NCI-H345 (cell line): ENCODE results near the gene RMC1.
A peak's percentile ranks its signal among the peaks of the same experiment; 100 is the strongest.
"Not testable (repeated sequence)": the region's sequence is repeated elsewhere in the genome, so short reads cannot be mapped to it uniquely, and the experiment has no call there.

Experiments
- DNase-seq: peaks from one replicate; lab custom pipeline; 2025; lab: John Stamatoyannopoulos, UW

RMC1 gene

GRCh38 chr18:23503038-23503962 is at the start of gene RMC1:
RMC1 (plus strand) TSS chr18:23503511; CDS start chr18:23503619, 108 bp downstream.
- peak; percentile 96 for DNase-seq

- DNase-seq, result no peak
Observed at GRCh38 chr18:23453680-23454058, 49.6 kb upstream of the RMC1 start.

DNA sequence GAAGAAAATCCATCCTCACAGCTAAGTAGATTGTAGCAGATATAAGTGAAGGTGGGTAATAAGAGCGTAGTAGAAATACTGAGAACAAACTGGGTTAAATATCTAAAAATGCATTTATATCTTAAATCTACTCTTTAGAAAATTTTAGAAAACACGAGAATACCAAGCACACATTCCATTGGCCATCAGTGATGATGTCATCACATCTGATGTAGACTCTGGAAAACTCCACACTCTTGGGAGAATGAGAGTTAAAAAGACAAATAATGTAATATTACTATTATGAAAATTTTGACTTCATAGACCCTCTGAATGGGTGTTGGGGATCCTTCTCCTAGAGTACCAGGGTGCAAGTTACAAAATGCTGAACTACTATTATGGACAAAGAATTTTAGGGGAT is 46.5 kb upstream of the RMC1 start:
- no peak for DNase-seq

DNA sequence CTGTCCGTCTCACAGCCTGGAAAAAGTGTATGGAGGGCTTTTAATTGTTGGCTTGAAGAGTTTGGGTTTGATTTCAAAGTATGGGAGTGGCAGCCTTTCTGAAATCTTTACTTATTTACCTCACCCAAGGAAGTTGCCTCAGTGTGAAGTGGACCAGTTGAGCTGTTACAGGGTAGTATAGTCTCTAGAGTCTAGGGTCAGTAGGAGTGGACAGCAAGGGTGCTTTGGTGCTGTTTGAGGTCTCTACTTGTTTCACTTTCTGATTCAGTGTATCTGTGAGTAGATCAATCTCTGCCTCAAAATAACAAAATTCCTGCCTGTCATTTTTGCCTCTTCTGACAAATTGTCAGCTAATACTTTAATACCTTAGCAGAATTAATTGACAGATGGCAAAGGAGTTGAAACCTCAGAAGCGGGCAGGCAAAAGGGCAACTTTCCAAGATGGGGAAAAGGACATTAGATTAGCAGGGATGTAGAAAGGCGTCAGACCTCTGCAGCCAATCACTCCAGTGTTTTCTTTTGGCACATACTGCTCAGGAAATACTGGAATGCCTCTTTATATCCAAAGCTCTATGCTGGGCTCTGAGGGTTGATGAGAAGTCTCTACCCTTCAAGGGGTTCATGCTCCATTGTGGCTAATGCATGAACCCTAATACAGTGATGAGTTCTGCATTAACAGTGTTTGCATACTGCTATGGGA is 44.3 kb upstream of the RMC1 start:
- no peak for DNase-seq

- no peak for DNase-seq
Observed at GRCh38 chr18:23459530-23459921, 43.8 kb upstream of the RMC1 start.

- DNase-seq, result no peak
Observed at GRCh38 chr18:23460285-23461273, 42.7 kb upstream of the RMC1 start.

GRCh38 chr18:23462876-23463275 is 40.4 kb upstream of the RMC1 start:
- DNase-seq, result no peak

DNA sequence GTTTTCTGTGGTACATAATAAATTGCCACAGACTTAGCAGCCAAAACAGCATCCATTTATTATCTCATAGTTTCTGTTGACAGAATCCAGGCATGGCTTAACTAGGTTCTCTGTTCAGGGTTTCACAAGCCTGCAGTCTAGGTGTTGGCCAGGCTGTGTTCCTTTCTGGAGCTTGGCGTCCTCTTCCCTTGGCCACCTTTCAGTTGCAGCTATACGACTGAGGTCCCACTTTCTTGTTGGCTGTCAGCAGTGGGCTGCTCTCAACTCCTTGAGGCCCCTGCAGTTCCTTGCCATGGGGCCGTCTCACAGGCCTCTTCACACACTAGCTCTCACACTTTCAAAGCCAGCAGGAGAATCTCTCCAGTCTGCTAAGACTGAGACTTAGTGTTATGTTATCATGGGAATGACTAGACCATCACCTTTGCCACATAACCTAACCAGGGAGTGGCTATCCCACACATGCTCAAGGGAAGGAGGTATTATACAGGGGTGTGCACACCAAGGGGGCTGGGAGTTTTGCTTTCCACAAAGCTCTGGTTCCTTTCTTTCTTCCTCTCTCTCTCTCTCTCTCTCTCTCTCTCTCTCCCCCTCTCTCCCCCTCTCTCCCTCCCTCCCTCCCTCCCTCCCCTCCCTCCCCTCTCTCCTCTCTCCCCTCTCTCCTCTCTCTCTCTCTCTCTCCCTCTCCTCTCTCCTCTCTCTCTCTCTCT is 34.4 kb upstream of the RMC1 start:
- DNase-seq, result no peak

DNA sequence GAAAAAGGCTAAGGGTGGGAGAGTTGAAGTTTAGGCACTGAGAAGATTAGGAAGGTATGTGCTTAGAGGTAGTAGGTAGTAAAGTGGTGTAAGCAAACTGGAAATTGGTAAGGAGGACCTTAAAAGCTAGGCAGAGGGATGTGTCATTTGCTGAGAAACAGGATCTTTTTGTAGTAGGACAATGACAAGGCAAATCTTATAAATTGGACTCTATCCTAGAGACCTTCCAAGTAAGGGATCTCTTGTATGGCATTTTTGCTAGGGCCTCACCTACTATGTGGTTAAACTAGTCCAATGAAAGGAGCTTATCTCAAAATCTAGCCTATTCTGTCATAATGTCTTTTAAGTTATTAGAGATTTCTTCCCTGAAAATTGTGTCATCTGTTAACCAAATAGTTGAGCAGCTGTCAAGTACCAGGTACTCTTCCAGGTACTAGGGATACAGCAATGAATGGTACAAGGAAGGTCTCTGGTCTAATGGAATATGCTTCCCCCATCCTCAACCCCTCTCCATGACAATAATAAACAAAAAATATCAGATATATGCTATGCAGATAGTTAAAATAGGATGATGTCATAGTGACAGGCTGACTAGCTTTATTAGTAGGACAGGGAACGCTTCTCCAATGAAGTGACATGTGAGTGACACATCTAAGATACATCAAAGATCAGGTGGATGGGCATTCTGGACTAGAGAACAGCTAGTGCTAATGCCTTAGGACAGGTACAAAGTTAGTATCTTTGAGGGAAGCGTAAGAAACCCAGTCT is 32.5 kb upstream of the RMC1 start:
- no peak for DNase-seq

- DNase-seq, result no peak
Observed at GRCh38 chr18:23471486-23471885, 31.8 kb upstream of the RMC1 start.

- no peak for DNase-seq
Observed at GRCh38 chr18:23479829-23480505, 23.3 kb upstream of the RMC1 start.

GRCh38 chr18:23484561-23485182 is 18.6 kb upstream of the RMC1 start:
- DNase-seq, result no peak

DNA sequence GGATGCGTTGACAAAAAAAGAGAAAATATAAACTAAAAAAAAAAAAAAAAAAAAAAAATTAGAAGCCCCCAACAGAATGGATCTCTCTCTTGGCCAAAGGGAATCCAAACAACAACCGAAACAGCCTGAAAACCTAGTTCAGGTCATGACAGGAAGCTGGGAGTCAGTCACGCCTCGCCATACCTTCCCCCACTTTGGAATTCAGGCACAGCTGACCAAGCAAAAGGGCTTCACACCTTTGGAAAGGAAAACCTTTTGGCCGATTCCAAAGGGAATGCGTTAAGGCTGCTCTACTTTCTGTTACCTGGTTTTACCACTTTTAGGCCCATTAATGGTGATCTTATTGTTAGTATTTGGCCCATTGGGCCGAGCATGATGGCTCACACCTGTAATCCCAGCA is 17.9 kb upstream of the RMC1 start:
- no peak for DNase-seq

GRCh38 chr18:23487738-23488570 is 15.4 kb upstream of the RMC1 start:
- no peak for DNase-seq

DNA sequence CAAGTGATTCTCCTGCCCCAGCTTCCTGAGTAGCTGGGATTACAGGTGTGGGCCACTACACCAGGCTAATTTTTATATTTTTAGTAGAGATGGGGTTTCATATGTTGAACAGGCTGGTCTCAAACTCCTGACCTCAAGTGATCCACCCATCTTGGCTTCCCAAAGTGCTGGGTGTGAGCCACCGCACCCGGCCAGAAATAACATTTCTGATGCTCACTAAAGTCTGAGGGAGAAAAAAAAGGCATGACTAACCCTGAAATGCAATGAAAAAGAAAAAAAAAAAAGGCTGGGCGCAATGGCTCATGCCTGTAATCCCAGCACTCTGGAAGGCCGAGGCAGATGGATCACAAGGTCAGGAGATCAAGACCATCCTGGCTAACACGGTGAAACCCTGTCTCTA is 13.7 kb upstream of the RMC1 start:
- DNase-seq, result not testable (repeated sequence)

DNA sequence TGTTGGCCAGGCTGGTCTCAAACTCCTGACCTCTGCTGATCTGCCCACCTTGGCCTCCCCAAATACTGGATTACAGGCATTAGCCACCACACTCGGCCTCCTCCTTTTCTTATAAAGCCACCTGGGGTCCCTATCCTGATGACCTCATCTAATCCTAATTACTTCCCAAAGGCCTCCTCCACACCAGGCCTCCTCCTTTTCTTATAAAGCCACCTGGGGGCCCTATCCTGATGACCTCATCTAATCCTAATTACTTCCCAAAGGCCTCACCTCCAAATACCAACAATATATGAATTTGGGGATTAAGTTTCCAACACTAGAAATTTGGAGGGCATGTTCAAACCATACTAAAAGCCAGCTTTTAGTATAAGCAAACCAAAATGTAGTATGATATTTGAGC is 9.7 kb upstream of the RMC1 start:
- no peak for DNase-seq

- DNase-seq, result no peak
Observed at GRCh38 chr18:23494992-23495391, 8.3 kb upstream of the RMC1 start.

- no peak for DNase-seq
Observed at GRCh38 chr18:23495723-23496440, 7.4 kb upstream of the RMC1 start.
